HG02970 (cell line): Measurements from ENCODE around the gene GAPVD1.
"Not testable (repeated sequence)": the region's sequence is repeated elsewhere in the genome, so short reads cannot be mapped to it uniquely, and the experiment has no call there.

ENCODE experiments used
- ATAC-seq: cut with Tn5 transposase; IDR thresholded peaks from one replicate; pipeline ENCODE4 v1.9.1; 2021; ENCODE audit warnings: mild to moderate bottlenecking, moderate library complexity, moderate number of reproducible peaks; ENCODE audit not compliant: unreplicated experiment, low FRiP score

GAPVD1 gene

DNA sequence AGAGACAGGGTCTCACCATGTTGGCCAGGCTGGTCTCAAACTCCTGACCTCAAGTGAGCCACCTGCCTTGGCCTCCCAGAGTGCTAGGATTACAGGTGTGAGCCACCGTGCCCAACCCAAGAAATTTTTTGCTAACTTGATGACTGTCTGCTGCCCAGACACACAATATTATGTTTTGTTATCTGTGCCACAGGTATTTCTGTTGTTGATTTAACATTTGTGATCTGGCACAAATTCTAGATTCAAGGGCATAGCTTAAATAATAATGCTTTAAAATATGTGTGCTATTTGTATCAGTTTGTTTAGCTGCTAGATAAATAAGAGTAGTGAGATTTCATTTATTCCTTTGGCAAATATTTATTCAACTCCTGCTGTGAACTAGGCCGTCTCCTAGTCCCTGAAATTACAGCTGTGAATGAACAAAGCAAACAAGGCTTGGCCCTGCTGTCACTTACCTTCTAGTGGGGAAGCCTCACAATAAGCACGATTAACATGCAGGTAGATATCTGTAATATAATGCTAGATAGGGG is 35.3 kb downstream of the GAPVD1 start:
- no peak for ATAC-seq

DNA sequence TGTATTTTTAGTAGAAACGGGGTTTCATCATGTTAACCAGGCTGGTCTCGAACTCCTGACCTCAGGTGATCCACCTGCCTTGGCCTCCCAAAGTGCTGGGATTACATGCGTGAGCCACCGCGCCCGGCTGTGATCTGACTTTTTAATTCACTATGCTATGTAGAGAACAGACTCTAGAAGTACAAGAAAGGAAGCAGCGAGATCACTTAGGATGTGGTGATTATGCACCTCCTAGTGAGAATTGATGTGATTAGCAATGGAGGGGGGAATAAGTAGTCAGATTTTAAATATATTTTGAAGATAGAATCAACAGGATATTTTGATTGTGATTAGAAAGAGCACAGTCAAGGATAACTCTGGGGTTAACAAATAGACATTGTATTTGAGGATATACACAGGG is 36.3 kb downstream of the GAPVD1 start:
- no peak for ATAC-seq

- no peak for ATAC-seq
Observed at GRCh38 chr9:125302241-125302640, 40.6 kb downstream of the GAPVD1 start.

GRCh38 chr9:125304273-125304672 is 42.6 kb downstream of the GAPVD1 start:
- no peak for ATAC-seq

- no peak for ATAC-seq
Observed at GRCh38 chr9:125312411-125312810, 50.8 kb downstream of the GAPVD1 start.

DNA sequence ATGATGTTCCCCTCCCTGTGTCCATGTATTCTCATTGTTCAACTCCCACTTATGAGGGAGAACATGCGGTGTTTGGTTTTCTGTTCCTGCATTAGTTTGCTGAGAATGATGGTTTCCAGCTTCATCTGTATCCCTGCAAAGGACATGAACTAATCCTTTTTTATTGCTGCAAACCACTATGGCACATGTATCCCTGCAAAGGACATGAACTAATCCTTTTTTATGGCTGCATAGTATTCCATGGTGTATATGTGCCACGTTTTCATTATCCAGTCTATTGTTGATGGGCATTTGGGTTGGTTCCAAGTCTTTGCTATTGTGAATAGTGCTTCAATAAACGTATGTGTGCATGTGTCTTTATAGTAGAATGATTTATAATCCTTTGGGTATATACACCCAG is 54.7 kb downstream of the GAPVD1 start:
- ATAC-seq: not testable (repeated sequence)

- no peak for ATAC-seq
Observed at GRCh38 chr9:125317704-125318103, 56.1 kb downstream of the GAPVD1 start.

DNA sequence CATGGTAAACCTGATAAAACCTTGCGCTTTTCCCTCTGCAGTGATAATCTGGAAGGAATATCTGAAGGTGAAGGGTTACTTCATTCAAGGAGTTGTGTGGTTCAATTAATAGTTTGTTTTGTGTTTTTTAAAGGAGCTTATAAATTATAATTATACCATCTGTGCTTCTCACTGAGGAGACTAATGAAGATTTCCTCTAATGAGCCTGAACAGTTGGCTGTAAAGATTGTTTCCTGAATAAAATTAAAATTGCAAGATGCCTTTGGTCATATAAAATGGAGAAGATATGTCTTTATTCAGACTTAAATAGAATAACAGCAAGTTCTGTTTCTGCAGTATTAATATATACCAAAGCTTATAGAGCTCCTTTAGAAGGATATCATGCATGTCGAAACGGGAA is 59.9 kb downstream of the GAPVD1 start:
- no peak for ATAC-seq

- no peak for ATAC-seq
Observed at GRCh38 chr9:125323615-125324014, 62.0 kb downstream of the GAPVD1 start.

- ATAC-seq: no peak
Observed at GRCh38 chr9:125325826-125326225, 64.2 kb downstream of the GAPVD1 start.

- no peak for ATAC-seq
Observed at GRCh38 chr9:125329978-125330377, 68.4 kb downstream of the GAPVD1 start.

- no peak for ATAC-seq
Observed at GRCh38 chr9:125330587-125330986, 69.0 kb downstream of the GAPVD1 start.

DNA sequence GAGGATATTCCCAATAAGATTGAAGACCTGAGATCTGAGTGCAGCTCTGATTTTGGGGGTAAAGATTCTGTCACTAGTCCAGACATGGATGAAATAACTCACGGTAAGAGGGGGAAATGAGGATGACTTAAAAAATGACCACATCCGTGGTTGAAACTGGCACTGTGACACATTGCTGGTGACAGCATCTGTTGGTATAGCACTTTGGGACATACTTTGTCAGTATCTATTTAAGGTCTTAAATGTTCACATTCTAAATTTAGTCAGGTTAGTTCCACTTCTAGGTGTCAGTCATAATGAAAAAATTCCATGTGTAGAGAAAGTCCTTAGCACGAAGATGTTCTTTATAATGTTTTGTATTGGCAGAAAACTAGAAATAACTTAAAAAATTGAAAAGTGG is 70.9 kb downstream of the GAPVD1 start:
- ATAC-seq: no peak

DNA sequence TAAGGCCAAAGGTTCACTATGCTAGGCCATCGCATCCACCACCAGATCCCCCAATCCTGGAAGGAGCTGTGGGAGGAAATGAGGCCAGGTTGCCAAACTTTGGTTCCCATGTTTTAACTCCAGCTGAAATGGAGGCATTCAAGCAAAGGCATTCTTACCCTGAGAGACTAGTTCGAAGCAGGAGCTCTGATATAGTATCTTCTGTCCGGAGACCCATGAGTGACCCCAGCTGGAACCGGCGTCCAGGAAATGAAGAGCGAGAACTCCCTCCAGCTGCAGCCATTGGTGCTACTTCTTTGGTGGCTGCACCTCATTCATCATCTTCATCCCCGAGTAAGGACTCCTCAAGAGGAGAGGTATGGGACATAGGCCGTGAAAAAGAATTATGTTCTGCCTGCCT is 75.6 kb downstream of the GAPVD1 start:
- no peak for ATAC-seq

- no peak for ATAC-seq
Observed at GRCh38 chr9:125338929-125339328, 77.3 kb downstream of the GAPVD1 start.

- ATAC-seq: no peak
Observed at GRCh38 chr9:125341566-125341965, 79.9 kb downstream of the GAPVD1 start.

GRCh38 chr9:125343518-125344275 is 82.1 kb downstream of the GAPVD1 start:
- ATAC-seq: no peak

GRCh38 chr9:125346080-125346732 is 84.6 kb downstream of the GAPVD1 start:
- ATAC-seq: no peak

GRCh38 chr9:125355601-125356000 is 94.0 kb downstream of the GAPVD1 start:
- ATAC-seq: no peak

- no peak for ATAC-seq
Observed at GRCh38 chr9:125356032-125356431, 94.4 kb downstream of the GAPVD1 start.

- no peak for ATAC-seq
Observed at GRCh38 chr9:125359011-125359410, 97.4 kb downstream of the GAPVD1 start.

- ATAC-seq: no peak
Observed at GRCh38 chr9:125360601-125361000, 99.0 kb downstream of the GAPVD1 start.
